GM21526 (cell line): ENCODE data around the gene BPIFB3.
"Not testable (repeated sequence)": the region's sequence is repeated elsewhere in the genome, so short reads cannot be mapped to it uniquely, and the experiment has no call there.

Experiments
- ATAC-seq: cut with Tn5 transposase; IDR thresholded peaks from one replicate; pipeline ENCODE4 v1.9.1; 2021; ENCODE audit warnings: moderate library complexity; ENCODE audit not compliant: unreplicated experiment, low FRiP score

BPIFB3 gene

GRCh38 chr20:33112547-33113386 is 59.1 kb downstream of the BPIFB3 start:
- ATAC-seq = no peak

DNA sequence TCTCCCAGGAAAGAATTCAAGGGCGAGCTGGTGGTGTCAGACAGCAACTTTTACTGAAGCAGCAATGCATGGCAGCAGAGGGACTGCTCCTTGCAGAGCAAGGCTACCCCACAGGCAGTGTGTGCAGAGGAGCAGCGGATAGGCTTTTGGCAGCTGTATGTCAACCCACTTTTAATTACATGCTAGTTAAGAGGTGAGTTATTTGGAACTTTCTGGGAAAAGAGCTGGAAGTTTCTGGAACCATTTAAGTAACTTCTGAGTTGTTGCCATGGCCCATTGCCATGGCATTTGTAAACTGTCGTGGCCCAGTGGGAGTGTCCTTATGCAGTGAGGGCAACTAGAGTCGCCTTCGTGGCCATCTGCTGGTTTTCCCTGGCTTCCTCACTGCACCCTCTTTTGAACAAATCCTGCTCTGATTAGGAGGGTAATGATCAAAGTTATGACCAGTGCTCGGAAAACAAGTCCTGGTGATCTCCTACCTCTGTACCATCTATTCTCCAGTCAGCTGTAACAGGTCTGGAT is 59.7 kb downstream of the BPIFB3 start:
- ATAC-seq = no peak

DNA sequence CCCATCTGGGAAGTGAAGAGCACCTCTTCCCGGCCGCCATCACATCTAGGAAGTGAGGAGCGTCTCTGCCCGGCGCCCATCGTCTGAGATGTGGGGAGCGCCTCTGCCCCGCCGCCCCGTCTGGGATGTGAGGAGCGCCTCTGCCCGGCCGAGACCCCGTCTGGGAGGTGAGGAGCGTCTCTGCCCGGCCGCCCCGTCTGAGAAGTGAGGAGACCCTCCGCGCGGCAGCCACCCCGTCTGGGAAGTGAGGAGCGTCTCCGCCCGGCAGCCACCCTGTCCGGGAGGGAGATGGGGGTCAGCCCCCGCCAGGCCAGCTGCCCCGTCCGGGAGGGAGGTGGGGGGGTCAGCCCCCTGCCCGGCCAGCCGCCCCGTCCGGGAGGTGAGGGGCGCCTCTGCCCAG is 61.8 kb downstream of the BPIFB3 start:
- ATAC-seq = not testable (repeated sequence)

- no peak for ATAC-seq
These were observed 66.3 kb downstream of the BPIFB3 start for GRCh38 chr20:33119725-33120720.

DNA sequence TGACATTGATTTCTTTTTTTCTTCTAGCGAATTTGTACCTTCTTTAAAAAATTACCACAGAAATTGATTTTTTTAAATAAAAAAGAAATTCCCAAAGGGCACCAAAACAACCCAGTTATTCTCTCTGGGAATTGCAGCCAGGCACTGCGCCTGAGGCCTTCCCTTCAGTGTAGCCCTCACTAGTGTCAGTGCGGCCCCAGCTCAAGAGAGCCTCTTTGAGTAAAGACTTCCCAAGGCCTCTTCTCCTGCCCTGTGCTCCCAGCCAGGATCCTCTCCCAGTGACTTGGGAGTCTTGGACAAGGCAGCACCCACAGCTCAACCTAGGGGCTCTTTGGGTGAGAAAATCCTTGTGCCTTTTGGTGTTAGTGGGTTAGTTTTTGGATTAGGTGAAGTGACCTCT is 67.2 kb downstream of the BPIFB3 start:
- ATAC-seq = no peak

DNA sequence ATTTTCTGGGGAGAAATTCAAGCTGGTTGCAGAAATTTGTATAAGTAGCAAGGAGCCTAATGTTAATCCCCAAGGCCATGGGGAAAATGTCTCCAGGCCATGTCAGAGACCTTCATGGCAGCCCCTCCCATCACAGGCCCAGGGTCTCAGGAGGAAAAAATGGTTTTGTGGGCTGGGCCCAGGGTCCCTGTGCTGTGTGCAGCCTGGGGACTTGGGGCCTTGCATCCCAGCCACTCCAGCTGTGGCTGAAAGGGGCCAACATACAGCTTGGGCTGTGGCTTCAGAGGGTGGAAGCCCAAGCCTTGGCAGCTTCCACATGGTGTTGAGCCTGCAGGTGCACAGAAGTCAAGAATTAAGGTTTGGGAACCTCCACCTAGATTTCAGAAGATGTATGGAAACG is 68.6 kb downstream of the BPIFB3 start:
- ATAC-seq = not testable (repeated sequence)
